ENCODE measurements around the gene CYP4F22.

Gene CYP4F22

DNA sequence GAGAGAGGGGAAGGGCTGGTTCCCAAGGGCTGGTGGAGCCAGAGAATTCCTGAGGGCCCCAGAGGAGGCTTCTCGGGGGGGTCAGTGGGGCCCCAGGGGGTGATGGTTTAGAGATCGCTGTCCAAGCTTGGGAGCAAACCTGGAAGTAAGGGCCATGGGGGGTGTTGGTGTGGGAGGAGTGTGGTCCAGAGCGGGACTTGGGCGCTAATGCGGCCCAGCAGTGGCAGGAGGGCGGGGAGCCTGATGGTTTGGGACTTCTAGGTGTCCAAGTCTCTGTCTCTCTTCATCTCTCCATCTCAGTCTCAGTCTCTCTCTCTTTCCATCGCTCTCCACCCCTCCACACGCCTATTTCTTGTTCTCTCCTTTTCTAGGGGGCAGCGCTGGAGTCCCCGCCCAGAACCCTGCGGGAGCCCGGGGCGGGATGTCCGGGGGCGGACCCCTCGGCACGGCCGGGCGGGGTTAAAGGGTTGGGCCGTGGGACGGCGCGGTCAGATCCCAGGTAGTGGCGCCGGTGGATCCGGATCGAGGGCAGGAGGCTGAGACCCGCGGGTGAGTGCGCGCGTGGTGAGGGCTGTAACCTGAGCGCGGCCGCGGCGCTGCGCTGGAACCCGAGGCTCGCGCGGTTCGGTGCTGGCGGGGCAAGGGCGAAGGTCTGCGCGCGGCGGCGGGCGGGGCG lies at the start of gene CYP4F22:
CYP4F22 (plus strand) TSS at position 491 of the 676 bp plus-strand sequence. CDS start 16,812 bp downstream, outside the sequence.
- Histone ChIP-seq H3K27me3 (peaks cover 50% of the 10 kb centered on the region), H3K9me3 (no peaks in the 10 kb centered on the region), H3K4me1 (ENCODE audit: control insufficient read depth in 1 of 2, insufficient read depth in 1 of 2, low read depth in 1 of 2, low read length in 1 of 2) (no peaks in the 10 kb centered on the region), H3K36me3 (no peaks in the 10 kb centered on the region), H3K4me3 (ENCODE audit: low read depth in 1 of 2, low read length in 1 of 2) (no peak within 1 kb of the TSS), H3K27ac (no peak within 1 kb of the TSS)
- TF ChIP-seq, protein P1, sequence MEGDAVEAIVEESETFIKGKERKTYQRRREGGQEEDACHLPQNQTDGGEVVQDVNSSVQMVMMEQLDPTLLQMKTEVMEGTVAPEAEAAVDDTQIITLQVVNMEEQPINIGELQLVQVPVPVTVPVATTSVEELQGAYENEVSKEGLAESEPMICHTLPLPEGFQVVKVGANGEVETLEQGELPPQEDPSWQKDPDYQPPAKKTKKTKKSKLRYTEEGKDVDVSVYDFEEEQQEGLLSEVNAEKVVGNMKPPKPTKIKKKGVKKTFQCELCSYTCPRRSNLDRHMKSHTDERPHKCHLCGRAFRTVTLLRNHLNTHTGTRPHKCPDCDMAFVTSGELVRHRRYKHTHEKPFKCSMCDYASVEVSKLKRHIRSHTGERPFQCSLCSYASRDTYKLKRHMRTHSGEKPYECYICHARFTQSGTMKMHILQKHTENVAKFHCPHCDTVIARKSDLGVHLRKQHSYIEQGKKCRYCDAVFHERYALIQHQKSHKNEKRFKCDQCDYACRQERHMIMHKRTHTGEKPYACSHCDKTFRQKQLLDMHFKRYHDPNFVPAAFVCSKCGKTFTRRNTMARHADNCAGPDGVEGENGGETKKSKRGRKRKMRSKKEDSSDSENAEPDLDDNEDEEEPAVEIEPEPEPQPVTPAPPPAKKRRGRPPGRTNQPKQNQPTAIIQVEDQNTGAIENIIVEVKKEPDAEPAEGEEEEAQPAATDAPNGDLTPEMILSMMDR (IDR thresholded peaks at IDR 0.05), result no peak

DNA sequence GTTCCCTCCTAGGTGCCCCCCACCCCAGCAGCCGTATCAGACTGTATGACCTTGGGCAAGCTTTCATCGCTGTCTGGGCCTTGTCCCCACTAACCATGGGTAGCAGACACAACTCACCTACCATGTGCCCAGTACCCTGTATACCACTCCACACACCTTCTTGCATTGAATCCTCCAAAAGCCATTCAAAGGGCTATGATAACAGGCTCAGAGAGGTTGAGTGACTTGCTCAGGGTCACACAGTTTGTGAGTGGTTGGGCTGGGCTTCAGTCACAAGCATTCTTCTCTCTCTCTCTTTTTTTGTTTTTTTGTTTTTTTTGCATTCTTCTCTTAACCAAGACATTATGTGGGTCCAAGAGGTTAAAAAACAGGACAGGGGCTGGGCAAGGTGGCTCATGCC lies 46.6 kb upstream of the CYP4F22 start:
- H3K4me3 ChIP-seq (ENCODE audit: low read depth in 1 of 2, low read length in 1 of 2), result no peak overlapping the region
- H3K4me1 ChIP-seq (ENCODE audit: control insufficient read depth in 1 of 2, insufficient read depth in 1 of 2, low read depth in 1 of 2, low read length in 1 of 2), result peaks cover 37 to 38% of the 10 kb centered on the region in 2 experiments
- H3K27me3 ChIP-seq, result no peaks in the 10 kb centered on the region
- no peaks in the 10 kb centered on the region for H3K9me3 ChIP-seq
- peak overlapping the region; percentile 3 for H3K27ac ChIP-seq
- TF ChIP-seq, protein P1 (IDR thresholded peaks at IDR 0.05), result no peak
- H3K36me3 ChIP-seq, result peaks cover 48% of the 10 kb centered on the region

DNA sequence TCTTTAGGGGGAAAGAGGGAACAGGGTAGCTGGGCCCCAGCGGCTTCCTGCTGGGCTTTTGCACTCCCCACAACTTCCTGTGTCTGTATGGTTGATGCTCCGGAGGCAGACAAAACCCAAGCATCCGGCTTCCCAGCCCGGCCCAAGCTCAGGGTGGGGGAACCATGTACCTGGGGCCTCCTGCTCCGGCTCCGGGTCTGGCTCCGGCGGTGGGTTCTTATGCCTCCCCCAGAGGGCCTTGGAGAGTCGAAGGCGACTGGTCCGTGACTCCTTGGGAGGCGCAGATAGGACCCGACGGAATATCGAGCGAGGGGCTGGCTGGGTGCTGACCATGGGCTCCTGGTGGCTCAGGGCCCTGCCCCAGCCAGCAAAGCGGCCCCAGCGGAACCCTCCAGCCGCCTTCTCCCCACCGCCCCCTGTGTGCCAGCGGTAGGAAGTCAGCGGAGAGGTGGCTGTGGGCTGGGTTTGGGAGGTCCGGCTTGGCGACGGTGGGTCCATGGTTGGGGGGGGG lies 44.4 kb upstream of the CYP4F22 start:
- Histone ChIP-seq H3K4me1 (ENCODE audit: control insufficient read depth in 1 of 2, insufficient read depth in 1 of 2, low read depth in 1 of 2, low read length in 1 of 2) (peaks cover 54 to 55% of the 10 kb centered on the region in 2 experiments), H3K36me3 (peaks cover 29% of the 10 kb centered on the region), H3K4me3 (ENCODE audit: low read depth in 1 of 2, low read length in 1 of 2) (peak overlapping the region; percentile 82 to 88), H3K27me3 (peaks cover 10% of the 10 kb centered on the region), H3K27ac (peak overlapping the region; percentile 96), H3K9me3 (no peaks in the 10 kb centered on the region)
- TF ChIP-seq, protein P1 (IDR thresholded peaks at IDR 0.05), result no peak

DNA sequence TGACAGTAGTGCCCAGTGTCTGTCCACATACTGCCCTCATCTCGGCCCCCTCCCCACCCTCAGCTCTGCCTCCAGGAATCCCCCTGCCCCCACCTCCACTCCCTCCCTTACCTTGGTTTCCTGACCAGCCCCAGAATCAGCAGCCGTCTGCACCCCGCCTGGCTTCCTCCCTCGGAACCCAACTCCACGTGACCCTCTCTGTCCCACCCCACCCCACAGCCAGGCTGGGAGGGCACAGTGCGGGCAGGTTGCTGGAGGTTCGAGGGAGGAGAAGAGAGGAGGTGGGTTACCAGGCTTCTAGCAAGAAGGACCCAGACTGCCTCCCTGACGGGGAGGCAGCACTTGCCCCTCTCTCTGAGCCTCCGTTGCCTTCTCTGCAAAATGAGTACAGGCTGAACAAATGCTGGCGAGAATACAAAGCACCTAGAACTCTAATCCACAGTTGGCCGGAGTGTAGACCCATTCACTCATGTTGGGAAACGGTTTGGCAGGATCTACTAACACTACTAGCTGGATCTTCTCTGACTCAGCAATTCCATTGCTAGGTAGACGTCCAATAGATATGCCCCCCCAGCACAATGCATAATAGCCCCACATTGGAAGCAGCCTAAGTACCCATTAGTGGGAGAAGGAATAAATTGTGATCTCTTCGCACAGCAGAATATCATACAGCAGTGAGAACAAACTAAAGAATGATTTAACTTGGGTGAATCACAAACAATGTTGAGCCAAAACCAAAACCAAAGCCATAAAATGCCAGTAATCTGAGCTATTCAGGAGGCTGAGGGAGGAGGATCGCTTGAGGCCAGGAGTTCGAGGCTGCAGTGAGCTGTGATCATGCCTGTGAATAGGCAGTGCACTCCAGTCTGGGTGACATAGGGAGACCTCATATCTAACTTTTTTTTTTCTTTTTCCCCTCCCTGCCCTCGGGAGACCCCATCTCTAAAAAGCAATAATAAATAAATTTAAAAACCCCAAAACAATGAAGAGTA lies 43.6 kb upstream of the CYP4F22 start, which contains the start of gene RASAL3:
RASAL3 (minus strand) TSS at position 151 of the 992 bp plus-strand sequence. CDS start 186 bp downstream, outside the sequence.
- peaks cover 62 to 63% of the 10 kb centered on the region in 2 experiments for H3K4me1 ChIP-seq (ENCODE audit: control insufficient read depth in 1 of 2, insufficient read depth in 1 of 2, low read depth in 1 of 2, low read length in 1 of 2)
- peaks cover 18% of the 10 kb centered on the region for H3K27me3 ChIP-seq
- H3K9me3 ChIP-seq, result no peaks in the 10 kb centered on the region
- H3K4me3 ChIP-seq (ENCODE audit: low read depth in 1 of 2, low read length in 1 of 2), result peak within 1 kb of the TSS; percentile 82 to 88
- H3K27ac ChIP-seq, result peak within 1 kb of the TSS; percentile 96
- TF ChIP-seq, protein P1 (IDR thresholded peaks at IDR 0.05), result no peak
- H3K36me3 ChIP-seq, result peaks cover 21% of the 10 kb centered on the region
